Parathyroid adenoma (tissue), 2 donors: Measurements from ENCODE around the gene SLC25A12.

ENCODE experiments used
- H2AFZ ChIP-seq: fragments of 300-600 bp; sonication (generic); one replicate; pipeline ENCODE4 v1.7.0; 2017; ENCODE audit warnings: antibody characterized with exemption, mild to moderate bottlenecking
- H3K27ac ChIP-seq: fragments of 300-600 bp; sonication (generic); one replicate; pipeline ENCODE4 v1.7.0; 2017
- H3K27me3 ChIP-seq: fragments of 300-600 bp; sonication (generic); one replicate; pipeline ENCODE4 v1.7.0; 2017; ENCODE audit warnings: low read length; ENCODE audit not compliant: control insufficient read depth, insufficient read depth
- H3K36me3 ChIP-seq: fragments of 300-600 bp; sonication (generic); one replicate; pipeline ENCODE4 v1.7.0; 2017; ENCODE audit warnings: low read length; ENCODE audit not compliant: control insufficient read depth, insufficient read depth
- H3K4me1 ChIP-seq: fragments of 300-600 bp; sonication (generic); one replicate; pipeline ENCODE4 v1.7.0; 2017; ENCODE audit warnings: control low read depth
- H3K4me2 ChIP-seq: fragments of 300-600 bp; sonication (generic); one replicate; pipeline ENCODE4 v1.7.0; 2017; ENCODE audit warnings: low read length
- H3K4me3 ChIP-seq: fragments of 300-600 bp; sonication (generic); one replicate; pipeline ENCODE4 v1.7.0; 2017; ENCODE audit warnings: low read depth, low read length
- H3K79me2 ChIP-seq: fragments of 300-600 bp; sonication (generic); one replicate; pipeline ENCODE4 v1.7.0; 2017; ENCODE audit warnings: control low read depth
- H3K9ac ChIP-seq: fragments of 300-600 bp; sonication (generic); one replicate; pipeline ENCODE4 v1.7.0; 2017; ENCODE audit warnings: mild to moderate bottlenecking
- H3K9me3 ChIP-seq: fragments of 300-600 bp; sonication (generic); one replicate; pipeline ENCODE4 v1.7.0; 2017; ENCODE audit warnings: low read length; ENCODE audit not compliant: control insufficient read depth
- TF ChIP-seq, protein P1 (sequence below): fragments of 300-600 bp; sonication (generic); IDR thresholded peaks from one replicate; pipeline ENCODE4 v1.7.0; 2017; ENCODE audit warnings: antibody characterized with exemption, mild to moderate bottlenecking
- donor health status: primary hyperparathyroidism.

SLC25A12 gene, protein sequence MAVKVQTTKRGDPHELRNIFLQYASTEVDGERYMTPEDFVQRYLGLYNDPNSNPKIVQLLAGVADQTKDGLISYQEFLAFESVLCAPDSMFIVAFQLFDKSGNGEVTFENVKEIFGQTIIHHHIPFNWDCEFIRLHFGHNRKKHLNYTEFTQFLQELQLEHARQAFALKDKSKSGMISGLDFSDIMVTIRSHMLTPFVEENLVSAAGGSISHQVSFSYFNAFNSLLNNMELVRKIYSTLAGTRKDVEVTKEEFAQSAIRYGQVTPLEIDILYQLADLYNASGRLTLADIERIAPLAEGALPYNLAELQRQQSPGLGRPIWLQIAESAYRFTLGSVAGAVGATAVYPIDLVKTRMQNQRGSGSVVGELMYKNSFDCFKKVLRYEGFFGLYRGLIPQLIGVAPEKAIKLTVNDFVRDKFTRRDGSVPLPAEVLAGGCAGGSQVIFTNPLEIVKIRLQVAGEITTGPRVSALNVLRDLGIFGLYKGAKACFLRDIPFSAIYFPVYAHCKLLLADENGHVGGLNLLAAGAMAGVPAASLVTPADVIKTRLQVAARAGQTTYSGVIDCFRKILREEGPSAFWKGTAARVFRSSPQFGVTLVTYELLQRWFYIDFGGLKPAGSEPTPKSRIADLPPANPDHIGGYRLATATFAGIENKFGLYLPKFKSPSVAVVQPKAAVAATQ

GRCh38 chr2:171893824-171894611 lies at the start of gene SLC25A12:
Gene SLC25A12, minus strand, starts transcription at chr2:171894244. Its CDS starts 30 bp downstream, at chr2:171894214.
- peak within 1 kb of the TSS; percentile 99 for H2AFZ ChIP-seq

DNA sequence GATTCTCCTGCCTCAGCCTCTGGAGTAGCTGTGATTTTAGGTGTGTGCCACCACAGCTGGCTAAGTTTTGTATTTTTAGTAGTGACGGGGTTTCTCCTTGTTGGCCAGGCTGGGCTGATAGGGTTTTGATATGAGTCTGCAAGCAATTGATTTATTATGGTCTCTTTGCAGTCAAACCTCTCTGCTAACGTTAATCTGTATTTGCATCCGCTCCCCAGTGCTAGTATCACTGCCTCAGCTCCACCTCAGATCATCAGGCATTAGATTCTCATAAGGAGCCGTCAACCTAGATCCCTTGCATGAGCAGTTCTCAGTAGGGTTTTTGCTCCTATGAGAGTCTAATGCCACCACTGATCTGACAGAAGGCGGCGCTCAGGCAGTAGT lies 47.3 kb upstream of the SLC25A12 start:
- TF ChIP-seq, protein P1, sequence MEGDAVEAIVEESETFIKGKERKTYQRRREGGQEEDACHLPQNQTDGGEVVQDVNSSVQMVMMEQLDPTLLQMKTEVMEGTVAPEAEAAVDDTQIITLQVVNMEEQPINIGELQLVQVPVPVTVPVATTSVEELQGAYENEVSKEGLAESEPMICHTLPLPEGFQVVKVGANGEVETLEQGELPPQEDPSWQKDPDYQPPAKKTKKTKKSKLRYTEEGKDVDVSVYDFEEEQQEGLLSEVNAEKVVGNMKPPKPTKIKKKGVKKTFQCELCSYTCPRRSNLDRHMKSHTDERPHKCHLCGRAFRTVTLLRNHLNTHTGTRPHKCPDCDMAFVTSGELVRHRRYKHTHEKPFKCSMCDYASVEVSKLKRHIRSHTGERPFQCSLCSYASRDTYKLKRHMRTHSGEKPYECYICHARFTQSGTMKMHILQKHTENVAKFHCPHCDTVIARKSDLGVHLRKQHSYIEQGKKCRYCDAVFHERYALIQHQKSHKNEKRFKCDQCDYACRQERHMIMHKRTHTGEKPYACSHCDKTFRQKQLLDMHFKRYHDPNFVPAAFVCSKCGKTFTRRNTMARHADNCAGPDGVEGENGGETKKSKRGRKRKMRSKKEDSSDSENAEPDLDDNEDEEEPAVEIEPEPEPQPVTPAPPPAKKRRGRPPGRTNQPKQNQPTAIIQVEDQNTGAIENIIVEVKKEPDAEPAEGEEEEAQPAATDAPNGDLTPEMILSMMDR = no peak
- Histone ChIP-seq H3K4me1 (no peaks in the 10 kb centered on the region), H3K4me2 (no peak overlapping the region), H2AFZ (no peak overlapping the region), H3K9me3 (no peaks in the 10 kb centered on the region), H3K9ac (no peak overlapping the region), H3K79me2 (peaks cover 51% of the 10 kb centered on the region), H3K27me3 (no peaks in the 10 kb centered on the region), H3K27ac (no peak overlapping the region), H3K4me3 (no peak overlapping the region), H3K36me3 (no peaks in the 10 kb centered on the region)

More at GRCh38 chr2:171893824-171894611, at the start of gene SLC25A12:
- Histone ChIP-seq H3K27ac (peak within 1 kb of the TSS; percentile 91), H3K36me3 (no peaks in the 10 kb centered on the region), H3K9ac (peak within 1 kb of the TSS; percentile 64), H3K4me3 (peak within 1 kb of the TSS; percentile 96), H3K79me2 (peaks cover 2% of the 10 kb centered on the region), H3K4me2 (peak within 1 kb of the TSS; percentile 91), H3K9me3 (no peaks in the 10 kb centered on the region), H3K4me1 (peaks cover 3% of the 10 kb centered on the region), H3K27me3 (no peaks in the 10 kb centered on the region)
- TF ChIP-seq, protein P1 = no peak

DNA sequence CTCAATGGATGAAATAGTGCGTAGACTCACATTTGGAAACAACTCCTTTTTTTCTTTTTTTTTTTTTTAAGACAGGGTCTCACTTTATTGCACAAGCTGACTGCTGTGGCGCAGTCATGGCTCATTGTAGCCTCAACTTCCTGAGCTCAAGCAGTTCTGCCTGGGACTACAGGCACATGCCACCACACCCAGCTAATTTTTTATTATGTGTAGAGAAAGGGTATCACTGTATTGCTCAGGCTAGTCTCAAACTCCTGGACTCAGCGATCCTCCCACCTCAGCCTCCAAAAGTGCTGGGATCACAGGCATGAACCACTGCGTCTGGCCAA lies 45.7 kb upstream of the SLC25A12 start:
- Histone ChIP-seq H2AFZ (no peak overlapping the region), H3K9me3 (no peaks in the 10 kb centered on the region), H3K4me1 (no peaks in the 10 kb centered on the region), H3K27ac (no peak overlapping the region), H3K4me3 (no peak overlapping the region), H3K9ac (no peak overlapping the region), H3K27me3 (no peaks in the 10 kb centered on the region), H3K4me2 (no peak overlapping the region), H3K36me3 (no peaks in the 10 kb centered on the region), H3K79me2 (peaks cover 66% of the 10 kb centered on the region)
- TF ChIP-seq, protein P1 = no peak

GRCh38 chr2:171939058-171939742 lies 45.2 kb upstream of the SLC25A12 start:
- Histone ChIP-seq H3K79me2 (peaks cover 64% of the 10 kb centered on the region), H3K27ac (no peak overlapping the region), H3K4me1 (no peaks in the 10 kb centered on the region), H3K4me2 (no peak overlapping the region), H3K4me3 (no peak overlapping the region), H3K36me3 (no peaks in the 10 kb centered on the region), H3K27me3 (no peaks in the 10 kb centered on the region), H3K9ac (no peak overlapping the region), H3K9me3 (no peaks in the 10 kb centered on the region), H2AFZ (no peak overlapping the region)
- TF ChIP-seq, protein P1 = no peak
